ENCODE measurements around the gene FLAD1.

GRCh38 chr1:155039308-155039669 lies 56.1 kb downstream of the FLAD1 start:
- TF ChIP-seq CTCF (conservative IDR thresholded peaks at IDR 0.05 in 1 of 2, IDR thresholded peaks at IDR 0.05 in 1 of 2; ENCODE audit: low read depth in 1 of 2, low read length in 2 of 2) = no peak
- TF ChIP-seq EZH2 (IDR thresholded peaks at IDR 0.05; ENCODE audit: low read length, missing control alignments) = no peak

Measured in fibroblast of lung (primary cell).